ENCODE results near the gene EFNA3. TPM values are rescaled to one million over a fixed set of nuclear protein-coding genes. Genes with fewer than 3 reads are reported as not detected.
A peak's percentile ranks its signal among the peaks of the same experiment; 100 is the strongest.

The EFNA3 gene
- total and polyA plus RNA-seq, 11 donors, result 0.20 to 2.4 (median 0.61) TPM

GRCh38 chr1:155043793-155044192 lies 34.8 kb upstream of the EFNA3 start:
- Histone ChIP-seq H3K9me3 (no peaks in the 10 kb centered on the region), H3K27me3 (no peaks in the 10 kb centered on the region), H3K36me3 (no peaks in the 10 kb centered on the region), H3K27ac (no peak overlapping the region), H3K4me1 (peaks cover 0 to 21% (median 9%) of the 10 kb centered on the region in 12 donors), H3K4me3 (no peak overlapping the region)
- DNase-seq (no peak), ATAC-seq (no peak)
- WGBS, 4 donors, result 77 to 87% (median 80%) methylated on average over 3 of the region's 3 CpGs
- no peak for TF ChIP-seq POLR2A (IDR thresholded peaks at IDR 0.05)
- no peak for TF ChIP-seq CTCF (IDR thresholded peaks at IDR 0.05)
- intact Hi-C loops (cut with DNase I), result loop anchor here in 4 of 10 donors (2.0 kb wide), 1 partner anchor 41 kb away; no protein-coding TSS in a partner anchor

- intact Hi-C loops (cut with DNase I), result loop anchor here in 4 of 10 donors (2.0 kb wide), 1 partner anchor 40 kb away; no protein-coding TSS in a partner anchor
- DNase-seq, result no peak
- ATAC-seq, result no peak
- H3K4me3 ChIP-seq, result no peak overlapping the region
- no peaks in the 10 kb centered on the region for H3K36me3 ChIP-seq
- no peaks in the 10 kb centered on the region for H3K9me3 ChIP-seq
- no peak for TF ChIP-seq POLR2A (IDR thresholded peaks at IDR 0.05)
- no peak for TF ChIP-seq CTCF (IDR thresholded peaks at IDR 0.05)
- H3K27me3 ChIP-seq, result no peaks in the 10 kb centered on the region
- H3K4me1 ChIP-seq, result peaks cover 0 to 21% (median 8%) of the 10 kb centered on the region in 12 donors
- 84 to 91% (median 88%) methylated on average over 6 of the region's 6 CpGs for WGBS, 4 donors
- peak overlapping the region in 5 of 12 donors; percentile 6 to 57 (median 20) for H3K27ac ChIP-seq
Observed at GRCh38 chr1:155044365-155044764, 34.3 kb upstream of the EFNA3 start.

GRCh38 chr1:155044812-155045657 lies 33.6 kb upstream of the EFNA3 start:
- Histone ChIP-seq H3K9me3 (no peaks in the 10 kb centered on the region), H3K4me3 (no peak overlapping the region), H3K27me3 (no peaks in the 10 kb centered on the region), H3K36me3 (no peaks in the 10 kb centered on the region), H3K4me1 (peaks cover 0 to 27% (median 13%) of the 10 kb centered on the region in 12 donors), H3K27ac (peak overlapping the region in 5 of 12 donors; percentile 6 to 57 (median 20))
- 45 to 55% (median 51%) methylated on average over 7 of the region's 7 CpGs for WGBS, 4 donors
- intact Hi-C loops (cut with DNase I), result loop anchor here in 9 of 10 donors (1.0 to 5.0 kb wide), 6 partner anchors 16 to 43 kb away; partner anchors contain the start of genes EFNA4 (in 1 of the 9) and ZBTB7B (in 1 of the 9)
- peak; percentile 83 to 88 (median 86) for DNase-seq
- peak; percentile 68 to 90 (median 74) for TF ChIP-seq CTCF (IDR thresholded peaks at IDR 0.05)
- TF ChIP-seq POLR2A (IDR thresholded peaks at IDR 0.05), result no peak
- ATAC-seq, result peak; percentile 87 to 95 (median 94)

Data from heart left ventricle (tissue), 16 donors.